ENCODE data around the gene WDR41.
"Not testable (repeated sequence)": the region's sequence is repeated elsewhere in the genome, so short reads cannot be mapped to it uniquely, and the experiment has no call there.

Gene WDR41

GRCh38 chr5:77491783-77492652 is at the start of gene WDR41:
TSS of gene WDR41 (minus strand) at chr5:77492316. CDS start at chr5:77492220, 96 bp downstream.
- DNase-seq (ENCODE audit: low read depth, low spot score), result peak; percentile 88

GRCh38 chr5:77531297-77531696 is 39.2 kb upstream of the WDR41 start:
- DNase-seq (ENCODE audit: low read depth, low spot score), result no peak

- DNase-seq (ENCODE audit: low read depth, low spot score), result no peak
Observed at GRCh38 chr5:77518304-77518703, 26.2 kb upstream of the WDR41 start.

GRCh38 chr5:77514457-77514856 is 22.3 kb upstream of the WDR41 start:
- DNase-seq (ENCODE audit: low read depth, low spot score), result no peak

GRCh38 chr5:77513321-77513720 is 21.2 kb upstream of the WDR41 start:
- no peak for DNase-seq (ENCODE audit: low read depth, low spot score)

GRCh38 chr5:77501132-77501531 is 9.0 kb upstream of the WDR41 start:
- not testable (repeated sequence) for DNase-seq (ENCODE audit: low read depth, low spot score)

- DNase-seq (ENCODE audit: low read depth, low spot score), result no peak
Observed at GRCh38 chr5:77499973-77500372, 7.9 kb upstream of the WDR41 start.

- DNase-seq (ENCODE audit: low read depth, low spot score), result no peak
Observed at GRCh38 chr5:77499441-77499840, 7.3 kb upstream of the WDR41 start.

- DNase-seq (ENCODE audit: low read depth, low spot score), result no peak
Observed at GRCh38 chr5:77498952-77499351, 6.8 kb upstream of the WDR41 start.

- no peak for DNase-seq (ENCODE audit: low read depth, low spot score)
Observed at GRCh38 chr5:77494935-77495334, 2.8 kb upstream of the WDR41 start.

GRCh38 chr5:77492653-77493000 is 511 bp upstream of the WDR41 start:
- DNase-seq (ENCODE audit: low read depth, low spot score), result no peak

GRCh38 chr5:77490741-77491344 is 1.3 kb downstream of the WDR41 start:
- not testable (repeated sequence) for DNase-seq (ENCODE audit: low read depth, low spot score)

- DNase-seq (ENCODE audit: low read depth, low spot score), result no peak
Observed at GRCh38 chr5:77486344-77486962, 5.7 kb downstream of the WDR41 start.

- DNase-seq (ENCODE audit: low read depth, low spot score), result no peak
Observed at GRCh38 chr5:77483682-77484081, 8.4 kb downstream of the WDR41 start.

GRCh38 chr5:77475041-77475440 is 17.1 kb downstream of the WDR41 start:
- not testable (repeated sequence) for DNase-seq (ENCODE audit: low read depth, low spot score)

GRCh38 chr5:77468875-77469274 is 23.2 kb downstream of the WDR41 start:
- not testable (repeated sequence) for DNase-seq (ENCODE audit: low read depth, low spot score)

GRCh38 chr5:77463905-77464304 is 28.2 kb downstream of the WDR41 start:
- no peak for DNase-seq (ENCODE audit: low read depth, low spot score)

- no peak for DNase-seq (ENCODE audit: low read depth, low spot score)
Observed at GRCh38 chr5:77461287-77461686, 30.8 kb downstream of the WDR41 start.

- DNase-seq (ENCODE audit: low read depth, low spot score), result no peak
Observed at GRCh38 chr5:77454123-77454522, 38.0 kb downstream of the WDR41 start.

GRCh38 chr5:77452351-77452750 is 39.8 kb downstream of the WDR41 start:
- DNase-seq (ENCODE audit: low read depth, low spot score), result no peak

- no peak for DNase-seq (ENCODE audit: low read depth, low spot score)
Observed at GRCh38 chr5:77449981-77450380, 42.1 kb downstream of the WDR41 start.

- DNase-seq (ENCODE audit: low read depth, low spot score), result no peak
Observed at GRCh38 chr5:77449277-77449676, 42.8 kb downstream of the WDR41 start.

GRCh38 chr5:77448831-77449230 is 43.3 kb downstream of the WDR41 start:
- no peak for DNase-seq (ENCODE audit: low read depth, low spot score)

Data from brain pericyte (primary cell).